DND-41 (cell line): ENCODE results near the gene CD4.

Source experiments
- CTCF ChIP-seq: IDR thresholded peaks from 2 replicates; pipeline ENCODE4 v1.5.1; 2012; ENCODE audit warnings: borderline replicate concordance, low read length, moderate library complexity, mild to moderate bottlenecking; ENCODE audit not compliant: poor library complexity, severe bottlenecking; ENCODE audit errors: extremely low read depth
- EZH2 ChIP-seq: IDR thresholded peaks from 3 replicates; pipeline ENCODE4 v1.6.1; 2012; ENCODE audit warnings: borderline replicate concordance, low read depth, mild to moderate bottlenecking, moderate library complexity, low read length, inconsistent platforms; ENCODE audit not compliant: severe bottlenecking

- no peak for TF ChIP-seq CTCF
- no peak for TF ChIP-seq EZH2
Measured at GRCh38 chr12:6792522-6793201, 3.3 kb downstream of the CD4 start.
